Transverse colon (tissue), 3 donors: Measurements from ENCODE around the gene PVRIG.

ENCODE experiments used
- POLR2A ChIP-seq: fragments of 450-650 bp; IDR thresholded peaks from one replicate; pipeline ENCODE4 v1.6.1; 2016; ENCODE audit warnings: antibody characterized with exemption, mild to moderate bottlenecking, moderate library complexity
- TF ChIP-seq, protein P1 (sequence below), 5 experiments: fragments of 200-600 bp in 3 of 5; fragments of 450-650 bp in 2 of 5; sonication (generic) in 3 of 5; IDR thresholded peaks; 1 replicate in 2 of 5; 2 replicates in 3 of 5; pipeline ENCODE4 v1.5.1; 2016 to 2017; ENCODE audit warnings: antibody characterized with exemption in 5 of 5, inconsistent platforms in 3 of 5, mild to moderate bottlenecking in 2 of 5, moderate library complexity in 1 of 5

DNA sequence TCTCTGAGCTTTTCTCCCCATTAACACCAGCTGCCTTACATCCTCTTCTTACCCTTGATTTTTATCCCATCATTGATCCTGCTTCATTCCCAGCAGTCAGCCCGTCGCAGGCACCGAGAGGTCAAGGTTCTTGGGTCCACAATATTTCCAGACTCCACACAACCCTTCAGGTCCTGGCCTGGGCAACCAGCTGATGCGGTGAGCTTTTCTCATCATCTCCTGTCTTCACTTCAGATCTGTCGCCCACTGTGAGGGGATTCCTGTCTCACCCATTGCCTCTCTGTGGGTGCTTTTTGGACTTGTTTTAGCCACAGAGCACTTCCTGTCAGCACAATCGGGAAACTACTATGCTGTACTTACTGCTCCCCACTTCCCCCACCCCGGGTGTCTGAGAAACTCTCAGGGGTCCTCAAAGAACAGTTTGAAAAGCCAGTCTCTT is 8.4 kb upstream of the PVRIG start:
- TF ChIP-seq, protein P1, sequence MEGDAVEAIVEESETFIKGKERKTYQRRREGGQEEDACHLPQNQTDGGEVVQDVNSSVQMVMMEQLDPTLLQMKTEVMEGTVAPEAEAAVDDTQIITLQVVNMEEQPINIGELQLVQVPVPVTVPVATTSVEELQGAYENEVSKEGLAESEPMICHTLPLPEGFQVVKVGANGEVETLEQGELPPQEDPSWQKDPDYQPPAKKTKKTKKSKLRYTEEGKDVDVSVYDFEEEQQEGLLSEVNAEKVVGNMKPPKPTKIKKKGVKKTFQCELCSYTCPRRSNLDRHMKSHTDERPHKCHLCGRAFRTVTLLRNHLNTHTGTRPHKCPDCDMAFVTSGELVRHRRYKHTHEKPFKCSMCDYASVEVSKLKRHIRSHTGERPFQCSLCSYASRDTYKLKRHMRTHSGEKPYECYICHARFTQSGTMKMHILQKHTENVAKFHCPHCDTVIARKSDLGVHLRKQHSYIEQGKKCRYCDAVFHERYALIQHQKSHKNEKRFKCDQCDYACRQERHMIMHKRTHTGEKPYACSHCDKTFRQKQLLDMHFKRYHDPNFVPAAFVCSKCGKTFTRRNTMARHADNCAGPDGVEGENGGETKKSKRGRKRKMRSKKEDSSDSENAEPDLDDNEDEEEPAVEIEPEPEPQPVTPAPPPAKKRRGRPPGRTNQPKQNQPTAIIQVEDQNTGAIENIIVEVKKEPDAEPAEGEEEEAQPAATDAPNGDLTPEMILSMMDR (IDR thresholded peaks at IDR 0.05): no peak
- TF ChIP-seq POLR2A: no peak
